GM12874 (cell line): ENCODE measurements around the gene CFAP251.
A peak's percentile ranks its signal among the peaks of the same experiment; 100 is the strongest.

Experiments used
- CTCF ChIP-seq: IDR thresholded peaks from 2 replicates; pipeline ENCODE4 v1.5.1; 2011; ENCODE audit warnings: low read depth, mild to moderate bottlenecking, control low read depth, low read length, moderate library complexity; ENCODE audit not compliant: insufficient read depth

Gene CFAP251

GRCh38 chr12:122028905-122029560 lies 110.6 kb downstream of the CFAP251 start:
- TF ChIP-seq CTCF = peak; percentile 57

GRCh38 chr12:122029620-122030423 lies 111.4 kb downstream of the CFAP251 start:
- no peak for TF ChIP-seq CTCF

- no peak for TF ChIP-seq CTCF
These were observed 112.1 kb downstream of the CFAP251 start for GRCh38 chr12:122030424-122031035.

- peak; percentile 83 for TF ChIP-seq CTCF
These were observed 113.2 kb downstream of the CFAP251 start for GRCh38 chr12:122031342-122032216.

GRCh38 chr12:122032580-122032979 lies 114.2 kb downstream of the CFAP251 start:
- no peak for TF ChIP-seq CTCF

- no peak for TF ChIP-seq CTCF
These were observed 116.9 kb downstream of the CFAP251 start for GRCh38 chr12:122035292-122035691.
